GM12801 (cell line): Measurements from ENCODE around the gene POLA1.

Source experiments
- CTCF ChIP-seq: IDR thresholded peaks from one replicate; pipeline ENCODE4 v1.5.1; 2011; ENCODE audit warnings: control low read depth; ENCODE audit not compliant: insufficient read length; ENCODE audit errors: extremely low read depth

The POLA1 gene

GRCh38 chrX:24693453-24694202 is at the start of gene POLA1:
TSS of gene POLA1 (plus strand) at chrX:24693918. CDS start at chrX:24693962, 44 bp downstream.
- no peak for TF ChIP-seq CTCF

GRCh38 chrX:24646006-24646405 is 47.7 kb upstream of the POLA1 start:
- TF ChIP-seq CTCF = no peak

GRCh38 chrX:24646745-24647182 is 47.0 kb upstream of the POLA1 start:
- TF ChIP-seq CTCF = no peak

GRCh38 chrX:24647257-24648058 is 46.3 kb upstream of the POLA1 start, which contains the start of gene PCYT1B:
TSS of gene PCYT1B (minus strand) at chrX:24647347. CDS start at chrX:24647105, 242 bp downstream.
- TF ChIP-seq CTCF = no peak

GRCh38 chrX:24648495-24648894 is 45.2 kb upstream of the POLA1 start:
- TF ChIP-seq CTCF = no peak

GRCh38 chrX:24651783-24652182 is 41.9 kb upstream of the POLA1 start:
- TF ChIP-seq CTCF = no peak

- TF ChIP-seq CTCF = no peak
These were observed 35.9 kb upstream of the POLA1 start for GRCh38 chrX:24657671-24658386.
